Measurements from ENCODE around the gene STXBP5L. TPM values are rescaled to one million over a fixed set of nuclear protein-coding genes. Genes with fewer than 3 reads are reported as not detected.

The STXBP5L gene
- total RNA-seq, 2 experiments from 2014 or later: not detected

DNA sequence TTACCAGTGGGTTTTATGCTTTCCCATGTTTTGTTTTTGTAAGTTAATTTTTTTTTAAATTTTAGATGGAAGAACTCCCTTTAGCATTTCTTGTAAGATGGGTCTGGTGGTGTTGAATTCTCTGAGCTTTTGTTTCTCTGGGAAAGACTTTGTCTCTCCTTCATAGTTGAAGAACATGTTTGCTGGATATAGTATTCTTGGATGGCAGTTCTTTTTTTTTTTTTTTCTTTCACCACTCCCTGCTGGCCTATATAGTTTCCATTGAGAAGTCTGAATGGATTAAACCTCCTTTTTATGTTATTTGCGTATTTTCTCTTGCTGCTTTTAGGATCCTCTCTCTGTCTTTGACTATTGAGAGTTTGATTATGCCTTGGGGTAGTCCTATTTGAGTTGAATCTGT is 18.1 kb downstream of the STXBP5L start:
- Mint-ChIP-seq H3K4me3 (no peak overlapping the region), H3K27me3 (no peaks in the 10 kb centered on the region), H3K9me3 (peaks cover 18% of the 10 kb centered on the region), H3K4me1 (no peaks in the 10 kb centered on the region), H3K27ac (no peak overlapping the region), H3K36me3 (ENCODE audit: low read depth) (no peaks in the 10 kb centered on the region)
- ChIA-PET POLR2A (no interaction called here), CTCF (no interaction called here)
- no peak for DNase-seq

DNA sequence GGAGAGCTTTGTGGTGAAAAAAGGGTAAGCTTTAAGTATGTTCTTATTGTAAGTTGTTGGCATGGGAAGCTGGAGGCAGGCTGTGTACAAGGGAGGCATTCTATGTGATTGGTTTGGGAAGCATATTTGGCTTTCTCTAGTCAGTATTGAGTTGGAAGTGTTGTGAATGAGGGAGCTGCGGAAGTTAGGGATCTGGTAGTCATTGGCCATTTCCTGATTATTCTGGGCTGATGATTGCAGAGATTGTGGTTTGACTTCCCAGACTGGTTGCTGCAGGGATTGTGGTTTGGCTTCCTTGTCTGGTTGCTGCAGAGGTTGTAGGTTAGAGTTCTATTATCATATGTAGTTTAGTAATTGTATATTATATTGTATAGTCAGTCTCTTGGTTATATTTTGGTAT is 21.0 kb downstream of the STXBP5L start:
- no peak for DNase-seq
- no peaks in the 10 kb centered on the region for H3K27me3 Mint-ChIP-seq

DNA sequence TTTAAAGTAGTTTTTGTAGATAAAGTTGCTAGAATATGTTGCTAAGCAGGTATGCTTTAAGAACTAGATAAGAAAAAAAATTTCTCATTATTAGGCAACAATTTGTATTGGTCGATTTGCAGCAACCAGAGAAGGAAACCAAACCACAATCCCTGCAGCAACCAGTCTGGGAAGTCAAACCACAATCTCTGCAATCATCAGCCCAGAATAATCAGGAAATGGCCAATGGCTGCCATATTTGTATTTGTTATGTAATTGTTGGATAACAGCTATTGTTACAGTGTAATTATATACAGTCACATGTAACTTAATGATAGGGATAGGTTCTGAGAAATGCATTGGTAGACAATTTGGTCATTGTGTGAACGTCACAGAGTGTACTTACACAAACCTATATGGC is 23.6 kb downstream of the STXBP5L start:
- Mint-ChIP-seq H3K4me1 (no peaks in the 10 kb centered on the region), H3K27ac (no peak overlapping the region), H3K4me3 (no peak overlapping the region), H3K36me3 (ENCODE audit: low read depth) (no peaks in the 10 kb centered on the region), H3K27me3 (no peaks in the 10 kb centered on the region), H3K9me3 (peaks cover 11% of the 10 kb centered on the region)
- no peak for DNase-seq
- CTCF ChIA-PET: no interaction called here
- POLR2A ChIA-PET: no interaction called here

More for the DNA sequence above, 21.0 kb downstream of the STXBP5L start:
- no peaks in the 10 kb centered on the region for H3K36me3 Mint-ChIP-seq (ENCODE audit: low read depth)
- H3K9me3 Mint-ChIP-seq: peaks cover 18% of the 10 kb centered on the region
- no peaks in the 10 kb centered on the region for H3K4me1 Mint-ChIP-seq
- no peak overlapping the region for H3K27ac Mint-ChIP-seq
- CTCF ChIA-PET: no interaction called here
- POLR2A ChIA-PET: no interaction called here
- H3K4me3 Mint-ChIP-seq: no peak overlapping the region

DNA sequence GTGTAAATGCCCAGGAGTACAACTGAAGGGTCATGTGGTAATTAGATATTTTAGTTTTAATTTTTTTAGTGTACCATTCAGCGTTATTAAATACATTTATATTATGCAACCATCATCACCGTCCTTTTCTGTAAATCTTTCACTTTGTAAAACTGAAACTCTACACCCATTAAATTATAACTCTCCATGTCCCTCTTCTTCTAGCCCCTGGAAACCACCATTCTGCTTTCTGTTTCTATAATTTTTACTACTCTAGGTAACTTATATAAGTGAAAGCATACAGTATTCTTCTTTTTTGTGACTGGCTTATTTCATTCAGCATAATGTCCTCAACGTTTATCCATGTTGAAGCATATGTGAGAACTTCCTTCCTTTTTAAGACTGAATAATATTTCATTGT is 48.1 kb downstream of the STXBP5L start:
- peaks cover 7% of the 10 kb centered on the region for H3K9me3 Mint-ChIP-seq
- no peak overlapping the region for H3K27ac Mint-ChIP-seq

DNA sequence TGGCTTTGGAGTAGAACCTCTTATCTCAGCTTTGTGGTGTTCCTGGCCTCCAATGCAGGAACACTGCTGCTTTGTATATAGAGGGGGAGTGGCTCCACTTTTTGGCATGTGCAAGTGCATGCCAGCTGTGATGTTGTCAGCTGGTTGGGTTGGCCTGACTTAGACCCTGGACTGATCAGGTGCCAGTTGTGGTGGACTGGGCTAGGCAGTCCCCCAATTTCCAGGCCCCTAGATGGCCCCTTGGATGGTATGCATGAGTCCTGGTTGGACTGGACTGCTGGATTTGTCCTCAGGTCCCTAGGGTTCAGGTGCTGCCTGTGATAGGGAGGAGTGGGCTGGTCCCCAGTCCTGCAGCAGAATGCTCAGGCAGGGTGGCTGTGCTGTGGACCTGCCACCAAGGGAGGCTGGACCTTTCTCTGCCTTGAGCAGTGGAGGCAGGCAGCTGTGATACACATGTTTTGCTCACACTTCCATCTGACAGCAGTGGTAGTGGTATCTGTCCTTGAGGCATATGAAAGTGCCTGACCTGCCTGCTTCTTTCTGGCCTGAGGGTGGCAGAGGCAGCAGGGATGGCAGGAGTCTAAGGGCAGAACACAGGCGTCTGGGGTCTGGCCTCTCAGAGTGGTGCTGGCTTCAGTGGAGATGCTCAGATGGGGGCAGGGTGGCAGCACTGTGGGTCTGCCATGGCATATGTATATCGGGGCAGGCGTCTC is 74.8 kb downstream of the STXBP5L start:
- Mint-ChIP-seq H3K36me3 (ENCODE audit: low read depth) (no peaks in the 10 kb centered on the region), H3K27ac (no peak overlapping the region), H3K4me1 (no peaks in the 10 kb centered on the region), H3K4me3 (no peak overlapping the region), H3K27me3 (no peaks in the 10 kb centered on the region), H3K9me3 (peaks cover 9% of the 10 kb centered on the region)
- DNase-seq: no peak
- ChIA-PET CTCF (no interaction called here), POLR2A (no interaction called here)

More for the DNA sequence above, 48.1 kb downstream of the STXBP5L start:
- H3K27me3 Mint-ChIP-seq: no peaks in the 10 kb centered on the region
- no peak overlapping the region for H3K4me3 Mint-ChIP-seq
- ChIA-PET CTCF (no interaction called here), POLR2A (no interaction called here)
- H3K36me3 Mint-ChIP-seq (ENCODE audit: low read depth): no peaks in the 10 kb centered on the region
- DNase-seq: no peak
- H3K4me1 Mint-ChIP-seq: no peaks in the 10 kb centered on the region

DNA sequence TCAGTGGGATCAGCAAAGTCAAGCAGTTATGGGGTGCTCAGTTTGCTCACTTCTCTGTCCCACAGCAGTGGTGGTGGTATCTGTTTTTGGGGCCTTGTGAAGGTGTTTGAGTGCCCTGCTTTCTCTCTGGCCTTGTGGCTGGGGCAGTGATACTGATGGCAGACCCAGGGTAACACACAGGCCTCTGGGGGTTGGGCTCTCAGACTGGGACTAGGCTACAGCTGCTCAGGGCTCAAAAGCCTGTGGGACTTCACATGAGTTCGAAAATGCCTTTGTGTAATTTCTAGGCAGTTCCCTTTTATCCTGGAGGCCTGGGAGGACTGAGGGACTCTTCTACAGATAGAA is 75.3 kb downstream of the STXBP5L start:
- Mint-ChIP-seq H3K27me3 (no peaks in the 10 kb centered on the region), H3K4me1 (no peaks in the 10 kb centered on the region), H3K27ac (no peak overlapping the region), H3K36me3 (ENCODE audit: low read depth) (no peaks in the 10 kb centered on the region), H3K4me3 (no peak overlapping the region), H3K9me3 (peaks cover 4% of the 10 kb centered on the region)
- DNase-seq: no peak
- POLR2A ChIA-PET: no interaction called here
- CTCF ChIA-PET: no interaction called here

DNA sequence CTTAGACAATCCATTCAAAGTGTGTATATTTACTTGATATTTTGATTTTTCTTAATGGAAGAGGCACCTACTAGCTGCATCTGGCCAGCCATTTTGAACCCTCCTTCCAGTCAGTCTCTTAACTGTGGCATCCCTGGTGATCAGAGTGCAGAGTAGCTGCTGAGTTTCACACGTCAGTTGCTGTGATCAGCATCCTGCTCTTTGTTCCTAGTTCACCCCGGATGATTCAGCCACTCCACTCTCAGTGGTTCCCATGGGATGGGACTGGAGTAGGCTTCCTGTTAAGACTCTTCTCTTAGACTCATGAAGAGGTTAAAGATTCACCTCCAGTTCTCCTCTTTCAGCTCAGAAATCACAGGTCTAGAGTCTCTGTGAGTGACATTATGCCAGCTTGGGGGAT is 75.8 kb downstream of the STXBP5L start:
- POLR2A ChIA-PET: no interaction called here
- no peak for DNase-seq
- Mint-ChIP-seq H3K27me3 (no peaks in the 10 kb centered on the region), H3K27ac (no peak overlapping the region), H3K36me3 (ENCODE audit: low read depth) (no peaks in the 10 kb centered on the region), H3K9me3 (peaks cover 4% of the 10 kb centered on the region), H3K4me1 (no peaks in the 10 kb centered on the region), H3K4me3 (no peak overlapping the region)
- CTCF ChIA-PET: no interaction called here

DNA sequence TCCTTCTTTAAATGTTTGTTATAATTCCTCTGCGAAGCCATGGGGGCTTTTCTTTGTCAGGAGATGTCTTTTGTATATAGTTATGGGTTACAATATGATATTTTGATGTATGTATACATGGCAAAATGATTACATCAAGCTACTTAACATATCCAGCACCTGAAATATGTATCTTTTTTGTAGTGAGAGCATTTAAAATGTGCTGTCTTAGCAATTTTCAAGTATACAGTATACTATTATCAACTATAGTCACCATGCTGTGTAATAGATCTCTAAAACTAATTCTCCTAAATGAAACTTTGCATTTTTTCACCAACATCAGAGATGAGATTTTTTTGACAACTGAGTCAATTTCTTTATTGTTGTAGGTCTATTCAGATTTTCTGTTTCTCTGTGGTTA is 77.2 kb downstream of the STXBP5L start:
- H3K27ac Mint-ChIP-seq: no peak overlapping the region
- no peaks in the 10 kb centered on the region for H3K9me3 Mint-ChIP-seq
- CTCF ChIA-PET: no interaction called here
- H3K4me1 Mint-ChIP-seq: no peaks in the 10 kb centered on the region
- no peaks in the 10 kb centered on the region for H3K27me3 Mint-ChIP-seq
- POLR2A ChIA-PET: no interaction called here
- H3K36me3 Mint-ChIP-seq (ENCODE audit: low read depth): no peaks in the 10 kb centered on the region
- no peak overlapping the region for H3K4me3 Mint-ChIP-seq
- DNase-seq: no peak

DNA sequence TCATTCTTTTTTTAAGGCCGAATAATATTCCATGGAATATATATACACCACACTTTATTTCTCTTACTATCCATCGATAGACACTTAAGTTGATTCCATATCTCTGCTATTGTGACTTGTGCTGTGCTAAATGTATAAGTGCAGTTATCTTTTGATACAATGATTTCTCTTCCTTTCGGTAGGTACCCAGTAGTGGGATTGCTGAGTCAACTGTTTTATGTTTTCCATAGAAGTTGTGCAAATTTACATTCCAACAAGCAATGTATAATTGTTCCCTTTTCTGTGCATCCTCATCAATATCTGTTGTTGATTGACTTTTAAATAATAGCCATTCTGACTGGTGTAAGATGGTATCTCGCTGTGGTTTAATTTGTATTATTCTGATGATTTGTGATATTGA is 81.0 kb downstream of the STXBP5L start:
- Mint-ChIP-seq H3K4me3 (no peak overlapping the region), H3K27me3 (no peaks in the 10 kb centered on the region), H3K36me3 (ENCODE audit: low read depth) (no peaks in the 10 kb centered on the region), H3K4me1 (no peaks in the 10 kb centered on the region), H3K9me3 (no peaks in the 10 kb centered on the region), H3K27ac (no peak overlapping the region)
- POLR2A ChIA-PET: no interaction called here
- CTCF ChIA-PET: no interaction called here
- no peak for DNase-seq

DNA sequence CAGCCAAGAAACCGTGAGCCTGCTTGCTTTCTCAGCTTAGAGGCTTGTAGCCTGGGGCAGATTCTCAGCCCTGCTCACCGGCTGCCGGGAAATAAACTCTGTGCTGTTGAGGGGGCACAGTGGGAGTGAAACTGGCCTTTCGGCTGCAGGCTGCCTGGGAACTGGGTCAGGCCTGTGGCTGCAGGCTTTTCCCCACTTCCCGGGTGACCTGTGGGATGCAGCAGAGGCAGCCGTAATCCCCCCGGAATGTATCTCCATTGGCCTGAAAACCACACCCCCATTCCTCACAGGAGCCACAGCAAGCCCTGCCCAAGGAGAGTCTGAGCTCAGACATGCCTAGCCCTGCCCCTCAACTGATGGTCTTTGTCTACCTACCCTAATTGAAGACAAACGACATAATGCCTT is 110.9 kb downstream of the STXBP5L start:
- ChIA-PET POLR2A (no interaction called here), CTCF (no interaction called here)
- Mint-ChIP-seq H3K9me3 (peaks cover 6% of the 10 kb centered on the region), H3K4me1 (no peaks in the 10 kb centered on the region), H3K4me3 (no peak overlapping the region), H3K27ac (no peak overlapping the region), H3K36me3 (ENCODE audit: low read depth) (no peaks in the 10 kb centered on the region), H3K27me3 (no peaks in the 10 kb centered on the region)
- no peak for DNase-seq

DNA sequence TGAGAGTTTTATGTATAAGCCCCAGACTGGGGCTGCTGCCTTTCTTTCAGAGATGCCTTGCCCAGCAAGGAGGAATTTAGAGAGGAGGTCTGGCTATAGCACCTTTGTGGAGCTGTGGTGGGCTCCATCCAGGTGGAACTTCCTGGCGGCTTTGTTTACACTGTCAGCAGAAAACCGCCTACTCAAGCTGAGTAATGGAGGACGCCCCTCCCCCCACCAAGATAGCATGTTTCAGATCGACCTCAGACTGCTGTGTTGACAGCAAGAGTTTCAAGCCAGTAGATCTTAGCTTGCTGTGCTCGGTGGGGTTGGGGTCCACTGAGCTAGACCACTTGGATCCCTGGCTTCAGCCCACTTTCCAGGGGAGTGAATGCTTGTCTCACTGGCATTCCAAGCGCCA is 155.6 kb downstream of the STXBP5L start:
- no peaks in the 10 kb centered on the region for H3K36me3 Mint-ChIP-seq (ENCODE audit: low read depth)
- H3K4me1 Mint-ChIP-seq: no peaks in the 10 kb centered on the region
- H3K27ac Mint-ChIP-seq: no peak overlapping the region
- H3K4me3 Mint-ChIP-seq: no peak overlapping the region
- no peaks in the 10 kb centered on the region for H3K27me3 Mint-ChIP-seq
- DNase-seq: no peak
- ChIA-PET CTCF (interaction anchor here (0.6 kb wide), 1 partner anchor 31 kb away, joined by 3 read pairs; no protein-coding TSS in a partner anchor), POLR2A (no interaction called here)
- peaks cover 7% of the 10 kb centered on the region for H3K9me3 Mint-ChIP-seq

DNA sequence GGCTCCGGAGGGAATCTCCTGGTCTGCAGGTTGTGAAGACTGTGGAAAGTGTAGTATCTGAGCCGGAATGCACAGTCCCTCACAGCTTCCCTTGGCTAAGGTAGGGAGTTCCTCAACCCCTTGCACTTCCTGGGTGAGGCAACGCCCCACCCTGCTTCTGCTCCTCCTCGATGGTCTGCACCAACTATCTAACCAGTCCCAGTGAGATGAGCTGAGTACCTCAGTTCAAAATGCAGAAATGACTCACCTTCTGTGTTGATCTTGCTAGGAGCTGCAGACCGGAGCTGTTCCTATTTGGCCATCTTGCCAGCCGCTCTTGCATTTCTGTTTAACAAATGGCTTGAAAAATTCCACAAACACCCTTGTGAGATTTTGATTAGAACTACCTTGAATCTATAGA is 156.1 kb downstream of the STXBP5L start:
- ChIA-PET CTCF (no interaction called here), POLR2A (no interaction called here)
- DNase-seq: no peak
- no peak overlapping the region for H3K4me3 Mint-ChIP-seq
- H3K27me3 Mint-ChIP-seq: no peaks in the 10 kb centered on the region
- H3K4me1 Mint-ChIP-seq: no peaks in the 10 kb centered on the region
- H3K27ac Mint-ChIP-seq: no peak overlapping the region
- H3K9me3 Mint-ChIP-seq: peaks cover 7% of the 10 kb centered on the region
- no peaks in the 10 kb centered on the region for H3K36me3 Mint-ChIP-seq (ENCODE audit: low read depth)

DNA sequence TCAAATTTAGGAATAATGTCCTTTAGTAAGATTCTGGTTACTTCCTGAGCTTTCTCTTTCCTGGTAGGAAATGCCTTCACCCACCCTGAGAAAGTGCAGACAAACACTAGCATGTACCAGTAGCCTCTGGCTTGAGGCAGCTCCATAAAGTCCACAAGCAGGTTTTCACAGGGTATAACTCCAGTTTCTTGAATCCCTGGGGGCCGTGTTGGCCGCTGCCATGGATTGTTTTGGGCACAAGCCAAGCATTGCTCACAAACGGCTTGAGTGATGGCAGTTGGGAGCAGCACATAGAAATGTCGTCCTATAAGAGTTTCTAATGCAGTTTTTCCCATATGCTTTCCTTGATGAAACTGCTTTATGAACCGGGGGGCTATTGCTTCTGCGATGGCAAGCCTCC is 164.1 kb downstream of the STXBP5L start:
- no peak for DNase-seq
- CTCF ChIA-PET: no interaction called here
- H3K27me3 Mint-ChIP-seq: no peaks in the 10 kb centered on the region
- no peaks in the 10 kb centered on the region for H3K36me3 Mint-ChIP-seq (ENCODE audit: low read depth)
- POLR2A ChIA-PET: no interaction called here
- H3K9me3 Mint-ChIP-seq: peaks cover 2% of the 10 kb centered on the region
- no peaks in the 10 kb centered on the region for H3K4me1 Mint-ChIP-seq
- no peak overlapping the region for H3K27ac Mint-ChIP-seq
- H3K4me3 Mint-ChIP-seq: no peak overlapping the region

DNA sequence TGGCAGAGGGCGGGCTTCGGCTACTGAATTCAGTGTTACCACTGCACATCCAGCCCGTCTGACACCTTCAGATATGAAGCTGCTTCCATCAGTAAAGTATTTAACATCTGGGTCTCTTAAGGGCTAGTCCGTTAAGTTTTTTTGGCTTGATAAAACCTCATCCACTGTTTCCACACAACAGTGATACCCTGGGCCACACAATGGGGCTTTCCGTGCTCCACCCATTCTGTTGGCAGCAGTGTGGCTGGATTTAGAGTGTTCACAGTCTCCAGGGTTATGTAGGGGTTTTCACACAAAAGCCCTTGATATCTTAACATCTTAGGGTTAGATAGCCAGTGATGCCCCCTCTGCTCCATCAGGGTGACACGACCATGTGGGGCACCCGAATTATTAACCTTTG is 165.0 kb downstream of the STXBP5L start:
- H3K27ac Mint-ChIP-seq: no peak overlapping the region
- peaks cover 8% of the 10 kb centered on the region for H3K9me3 Mint-ChIP-seq

More for the DNA sequence above, 165.0 kb downstream of the STXBP5L start:
- Mint-ChIP-seq H3K4me1 (no peaks in the 10 kb centered on the region), H3K4me3 (no peak overlapping the region), H3K27me3 (no peaks in the 10 kb centered on the region), H3K36me3 (ENCODE audit: low read depth) (no peaks in the 10 kb centered on the region)
- CTCF ChIA-PET: no interaction called here
- POLR2A ChIA-PET: no interaction called here
- DNase-seq: no peak
